Measurements from ENCODE around the gene LIMS1. TPM values are rescaled to one million over a fixed set of nuclear protein-coding genes. Genes with fewer than 3 reads are reported as not detected.

Gene LIMS1
- total RNA-seq, 1 experiment from 2014 or later: 101 TPM

DNA sequence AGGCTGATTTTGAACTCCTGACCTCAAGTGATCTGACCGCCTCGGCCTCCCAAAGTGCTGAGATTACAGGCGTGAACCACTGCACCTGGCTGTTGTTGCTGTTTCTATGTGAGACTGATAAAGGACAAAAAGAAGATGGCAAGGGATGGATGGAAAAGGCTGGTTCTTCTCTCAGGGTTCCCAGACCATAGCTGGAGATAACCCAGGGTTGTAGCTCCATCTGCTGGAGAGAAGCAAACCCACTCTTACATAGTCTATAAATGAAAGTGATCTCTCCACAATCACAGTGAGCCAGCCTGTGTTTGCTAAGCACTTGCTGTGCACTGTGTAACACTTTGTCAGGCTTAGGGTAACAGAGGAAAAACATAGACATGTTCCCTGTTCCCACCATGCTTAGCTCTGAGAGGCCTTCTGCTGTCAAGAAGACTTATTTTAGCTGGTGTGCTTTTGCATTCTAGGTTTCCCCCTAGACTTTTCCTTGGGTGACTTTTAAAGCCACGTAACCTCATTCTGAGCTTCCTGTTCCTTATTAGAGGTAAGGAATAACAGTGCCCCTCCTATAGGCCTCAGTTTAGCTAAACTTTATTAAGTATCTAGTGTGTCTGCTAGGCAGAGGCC is 49.7 kb downstream of the LIMS1 start:
- peak overlapping the region; percentile 60 for H3K27ac ChIP-seq (ENCODE audit: low read length)
- TF ChIP-seq TCF7L2 (IDR thresholded peaks at IDR 0.05; ENCODE audit: low read depth, low read length): no peak
- TF ChIP-seq, protein P1, sequence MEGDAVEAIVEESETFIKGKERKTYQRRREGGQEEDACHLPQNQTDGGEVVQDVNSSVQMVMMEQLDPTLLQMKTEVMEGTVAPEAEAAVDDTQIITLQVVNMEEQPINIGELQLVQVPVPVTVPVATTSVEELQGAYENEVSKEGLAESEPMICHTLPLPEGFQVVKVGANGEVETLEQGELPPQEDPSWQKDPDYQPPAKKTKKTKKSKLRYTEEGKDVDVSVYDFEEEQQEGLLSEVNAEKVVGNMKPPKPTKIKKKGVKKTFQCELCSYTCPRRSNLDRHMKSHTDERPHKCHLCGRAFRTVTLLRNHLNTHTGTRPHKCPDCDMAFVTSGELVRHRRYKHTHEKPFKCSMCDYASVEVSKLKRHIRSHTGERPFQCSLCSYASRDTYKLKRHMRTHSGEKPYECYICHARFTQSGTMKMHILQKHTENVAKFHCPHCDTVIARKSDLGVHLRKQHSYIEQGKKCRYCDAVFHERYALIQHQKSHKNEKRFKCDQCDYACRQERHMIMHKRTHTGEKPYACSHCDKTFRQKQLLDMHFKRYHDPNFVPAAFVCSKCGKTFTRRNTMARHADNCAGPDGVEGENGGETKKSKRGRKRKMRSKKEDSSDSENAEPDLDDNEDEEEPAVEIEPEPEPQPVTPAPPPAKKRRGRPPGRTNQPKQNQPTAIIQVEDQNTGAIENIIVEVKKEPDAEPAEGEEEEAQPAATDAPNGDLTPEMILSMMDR (IDR thresholded peaks at IDR 0.05): peak; percentile 82
- TF ChIP-seq POLR2AphosphoS5 (IDR thresholded peaks at IDR 0.05; ENCODE audit: low read depth, low read length): no peak

DNA sequence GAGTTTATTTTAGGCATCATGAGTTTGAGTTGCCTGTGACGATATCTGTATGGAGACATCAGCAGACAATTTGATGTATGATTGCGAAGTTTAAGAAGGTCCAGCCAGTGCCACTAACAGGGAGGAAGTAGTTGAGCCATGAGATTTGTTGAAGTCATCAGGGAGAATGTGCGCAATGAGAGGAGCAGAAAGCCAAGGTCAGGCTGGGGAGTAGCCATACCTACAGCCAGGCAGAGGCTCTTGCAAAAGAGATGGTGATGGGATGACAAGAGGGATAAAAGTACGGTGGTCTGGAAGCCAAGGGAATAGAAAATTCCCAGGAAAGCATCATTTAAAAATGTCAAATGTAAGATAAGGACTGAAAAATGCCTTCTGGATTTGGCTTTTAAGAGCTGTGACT is 51.2 kb downstream of the LIMS1 start:
- no peaks in the 10 kb centered on the region for H3K9me3 ChIP-seq (ENCODE audit: control insufficient read depth, insufficient read depth, low read depth, low read length)
- H3K27ac ChIP-seq (ENCODE audit: low read length): no peak overlapping the region
- TF ChIP-seq POLR2AphosphoS5 (IDR thresholded peaks at IDR 0.05; ENCODE audit: low read depth, low read length) (no peak), TCF7L2 (IDR thresholded peaks at IDR 0.05; ENCODE audit: low read depth, low read length) (no peak), SIN3A (IDR thresholded peaks at IDR 0.05; ENCODE audit: borderline replicate concordance, insufficient read depth, low read depth, low read length) (no peak)
- TF ChIP-seq, protein P2, sequence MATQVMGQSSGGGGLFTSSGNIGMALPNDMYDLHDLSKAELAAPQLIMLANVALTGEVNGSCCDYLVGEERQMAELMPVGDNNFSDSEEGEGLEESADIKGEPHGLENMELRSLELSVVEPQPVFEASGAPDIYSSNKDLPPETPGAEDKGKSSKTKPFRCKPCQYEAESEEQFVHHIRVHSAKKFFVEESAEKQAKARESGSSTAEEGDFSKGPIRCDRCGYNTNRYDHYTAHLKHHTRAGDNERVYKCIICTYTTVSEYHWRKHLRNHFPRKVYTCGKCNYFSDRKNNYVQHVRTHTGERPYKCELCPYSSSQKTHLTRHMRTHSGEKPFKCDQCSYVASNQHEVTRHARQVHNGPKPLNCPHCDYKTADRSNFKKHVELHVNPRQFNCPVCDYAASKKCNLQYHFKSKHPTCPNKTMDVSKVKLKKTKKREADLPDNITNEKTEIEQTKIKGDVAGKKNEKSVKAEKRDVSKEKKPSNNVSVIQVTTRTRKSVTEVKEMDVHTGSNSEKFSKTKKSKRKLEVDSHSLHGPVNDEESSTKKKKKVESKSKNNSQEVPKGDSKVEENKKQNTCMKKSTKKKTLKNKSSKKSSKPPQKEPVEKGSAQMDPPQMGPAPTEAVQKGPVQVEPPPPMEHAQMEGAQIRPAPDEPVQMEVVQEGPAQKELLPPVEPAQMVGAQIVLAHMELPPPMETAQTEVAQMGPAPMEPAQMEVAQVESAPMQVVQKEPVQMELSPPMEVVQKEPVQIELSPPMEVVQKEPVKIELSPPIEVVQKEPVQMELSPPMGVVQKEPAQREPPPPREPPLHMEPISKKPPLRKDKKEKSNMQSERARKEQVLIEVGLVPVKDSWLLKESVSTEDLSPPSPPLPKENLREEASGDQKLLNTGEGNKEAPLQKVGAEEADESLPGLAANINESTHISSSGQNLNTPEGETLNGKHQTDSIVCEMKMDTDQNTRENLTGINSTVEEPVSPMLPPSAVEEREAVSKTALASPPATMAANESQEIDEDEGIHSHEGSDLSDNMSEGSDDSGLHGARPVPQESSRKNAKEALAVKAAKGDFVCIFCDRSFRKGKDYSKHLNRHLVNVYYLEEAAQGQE (IDR thresholded peaks at IDR 0.05; ENCODE audit: insufficient read depth in 1 of 2, low read depth in 2 of 2, low read length in 1 of 2): no peak
- TF ChIP-seq, protein P1 (IDR thresholded peaks at IDR 0.05): no peak
- H3K4me1 ChIP-seq (ENCODE audit: control insufficient read depth, insufficient read depth, low read length): peaks cover 36% of the 10 kb centered on the region
- H3K36me3 ChIP-seq (ENCODE audit: control insufficient read depth, insufficient read depth, low read length): no peaks in the 10 kb centered on the region
- DNase-seq (ENCODE audit: low read depth, low spot score): no peak
- in situ Hi-C loops (cut with HindIII; ENCODE audit: low pct_unique_long_range_greater_than_20kb, low sequenced_read_pairs) (no loop called here), intact Hi-C loops (cut with micrococcal nuclease; ENCODE audit: unreplicated experiment) (loop anchor here (10.0 kb wide), 1 partner anchor 371 kb away; no protein-coding TSS in a partner anchor)
- no peak overlapping the region for H3K4me3 ChIP-seq (ENCODE audit: low read depth in 2 of 2, low read length in 2 of 2)
- no peaks in the 10 kb centered on the region for H3K27me3 ChIP-seq (ENCODE audit: control insufficient read depth, insufficient read depth, low read length)
- ChIA-PET CTCF (interaction anchor here (1.2 kb wide), 1 partner anchor 36 kb away, joined by 3 read pairs; no protein-coding TSS in a partner anchor), POLR2A (interaction anchor here (0.7 kb wide), 1 partner anchor 49 kb away, joined by 4 read pairs; no protein-coding TSS in a partner anchor)
- BruUV-seq (replicated peaks): no TSS peak
- ATAC-seq: no peak

More for the DNA sequence above, 49.7 kb downstream of the LIMS1 start:
- no peaks in the 10 kb centered on the region for H3K36me3 ChIP-seq (ENCODE audit: control insufficient read depth, insufficient read depth, low read length)
- POLR2A ChIA-PET: interaction anchor here (0.6 kb wide), 1 partner anchor 46 kb away, joined by 9 read pairs; no protein-coding TSS in a partner anchor
- no TSS peak for BruUV-seq (replicated peaks)
- intact Hi-C loops (cut with micrococcal nuclease; ENCODE audit: unreplicated experiment) (loop anchor here (1.0 to 10.0 kb wide), 2 partner anchors 234 to 369 kb away; no protein-coding TSS in a partner anchor), in situ Hi-C loops (cut with HindIII; ENCODE audit: low pct_unique_long_range_greater_than_20kb, low sequenced_read_pairs) (no loop called here)
- H3K4me3 ChIP-seq (ENCODE audit: low read depth in 2 of 2, low read length in 2 of 2): peak overlapping the region in 1 of 2 experiments; percentile 6; a peak in 1 of 4 replicates
- H3K27me3 ChIP-seq (ENCODE audit: control insufficient read depth, insufficient read depth, low read length): no peaks in the 10 kb centered on the region
- CTCF ChIA-PET: interaction anchor here (0.6 to 1.5 kb wide), 9 partner anchors 10 to 184 kb away, joined by 3 to 8 read pairs (median 3); no protein-coding TSS in a partner anchor
- H3K9me3 ChIP-seq (ENCODE audit: control insufficient read depth, insufficient read depth, low read depth, low read length): no peaks in the 10 kb centered on the region
- DNase-seq (ENCODE audit: low read depth, low spot score) (no peak), ATAC-seq (peak; percentile 92)
- peaks cover 50% of the 10 kb centered on the region for H3K4me1 ChIP-seq (ENCODE audit: control insufficient read depth, insufficient read depth, low read length)
